ENCODE data around the gene KLK2. TPM values are rescaled to one million over a fixed set of nuclear protein-coding genes. Genes with fewer than 3 reads are reported as not detected.

The KLK2 gene
- total RNA-seq, 1 donor from 2014 or later = not detected

DNA sequence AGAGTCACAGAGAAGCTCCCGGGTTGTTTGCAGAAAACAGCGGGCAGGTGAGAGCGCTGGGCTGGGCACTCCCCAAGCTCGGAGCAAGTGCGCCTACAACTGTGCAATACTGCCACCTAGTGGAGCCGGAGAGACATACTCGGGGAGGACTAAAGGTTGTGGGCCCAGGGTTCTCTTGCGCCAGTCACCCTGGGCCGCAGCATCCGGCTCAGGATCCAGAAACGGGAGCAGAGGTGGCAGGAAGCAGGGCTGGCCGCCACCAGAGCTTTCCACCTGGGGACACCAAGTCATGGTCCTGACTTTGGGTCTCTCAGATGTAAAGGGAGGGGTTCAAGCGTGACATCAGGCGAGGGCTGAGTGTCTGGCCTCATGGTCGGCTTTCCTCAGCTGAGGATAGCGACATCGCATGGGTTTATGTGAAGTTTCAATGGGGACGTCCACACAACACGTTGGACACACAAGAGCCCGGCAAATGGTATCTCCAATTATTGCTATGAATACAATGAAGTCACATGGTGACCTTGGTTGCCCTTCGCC lies 49.1 kb downstream of the KLK2 start:
- DNase-seq (ENCODE audit: low read depth in 2 of 2) = peak; percentile 77 to 88

DNA sequence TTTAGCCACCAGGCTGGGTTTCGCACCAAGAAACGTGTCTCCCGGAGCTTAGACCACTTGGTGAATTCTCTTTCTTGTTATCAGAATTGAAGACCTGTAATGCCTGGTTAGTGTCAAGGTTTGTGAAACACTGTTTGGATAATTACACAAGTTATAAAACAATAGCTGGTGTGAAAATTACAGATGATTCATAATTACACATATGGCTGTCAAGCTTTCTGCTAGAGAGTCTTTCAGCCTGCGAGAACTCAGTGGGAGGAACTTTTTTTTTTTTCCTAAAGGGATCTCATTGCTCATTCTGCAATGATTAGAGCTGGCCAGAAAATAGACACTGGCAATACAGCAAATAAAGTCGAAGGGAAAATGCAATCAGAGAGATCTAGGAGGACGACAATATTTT lies 51.3 kb downstream of the KLK2 start:
- DNase-seq (ENCODE audit: low read depth in 2 of 2) = no peak

DNA sequence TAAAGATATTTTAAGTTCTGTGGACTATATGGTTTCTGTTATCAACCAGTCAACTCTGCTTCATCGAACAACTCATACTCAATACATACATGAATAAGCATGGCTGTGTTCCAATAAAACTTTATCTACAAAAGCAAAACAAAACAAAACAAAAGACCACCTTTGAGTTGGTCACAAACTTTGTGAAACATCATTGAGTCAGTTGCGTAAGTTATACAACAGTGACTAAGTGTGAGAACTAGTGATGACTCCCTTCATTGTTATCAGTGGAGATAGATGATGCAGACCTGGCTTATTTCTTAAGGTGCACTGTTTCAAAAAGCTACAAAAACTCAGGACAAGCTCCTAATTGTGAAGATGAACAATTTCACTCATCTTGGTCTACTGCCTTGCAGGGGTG lies 52.5 kb downstream of the KLK2 start:
- no peak for DNase-seq (ENCODE audit: low read depth in 2 of 2)

DNA sequence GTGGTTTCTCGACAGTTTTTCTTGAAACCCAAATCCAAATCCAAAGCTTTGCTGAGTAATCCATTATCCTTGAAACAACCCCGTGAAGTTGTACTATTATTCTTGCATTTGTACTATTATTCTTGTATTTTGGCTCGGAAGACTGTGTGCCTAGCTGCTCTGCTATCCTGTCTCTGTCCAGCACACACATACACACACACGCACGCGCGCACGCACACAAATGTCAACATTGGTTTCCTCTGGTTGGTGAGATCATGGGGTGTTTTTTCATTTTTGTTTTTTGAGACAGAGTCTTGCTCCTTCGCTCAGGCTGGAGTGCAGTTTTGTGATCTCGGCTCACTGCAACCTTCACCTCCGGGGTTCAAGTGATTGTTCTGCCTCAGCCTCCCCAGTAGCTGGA lies 52.9 kb downstream of the KLK2 start:
- DNase-seq (ENCODE audit: low read depth in 2 of 2) = peak; percentile 15 to 16

DNA sequence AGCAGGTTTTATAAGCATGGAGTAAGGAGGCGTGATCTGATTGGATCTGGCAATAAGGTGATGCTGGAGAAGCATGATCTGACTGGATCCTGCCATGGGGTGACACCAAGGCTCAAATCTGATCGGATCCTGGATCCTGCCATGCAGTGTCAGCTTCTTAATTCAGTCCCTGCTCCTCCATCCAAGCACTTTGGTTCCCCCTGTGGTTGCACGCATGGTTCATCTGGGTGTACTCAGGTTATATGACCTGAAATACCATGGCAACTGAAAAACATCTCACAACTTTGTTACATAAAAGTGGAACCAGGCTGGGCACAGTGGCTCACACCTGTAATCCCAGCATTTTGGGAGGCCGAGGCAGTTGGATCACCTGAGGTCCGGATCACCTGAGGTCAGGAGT lies 55.6 kb downstream of the KLK2 start:
- no peak for DNase-seq (ENCODE audit: low read depth in 2 of 2)

Other genes starting within 250 kb of the KLK2 start
- gene SYT3, start 233.6 kb upstream of the KLK2 start, total RNA-seq = under 0.01 TPM in 2 replicates
- 0.65 TPM in 1 of 2 replicates, not detected in the other for gene C19orf81, start 224.0 kb upstream of the KLK2 start, total RNA-seq
- 0.22 TPM in 1 of 2 replicates, not detected in the other for gene SHANK1, start 153.6 kb upstream of the KLK2 start, total RNA-seq
- 0.40 and 2.6 TPM in 2 replicates for gene CLEC11A, start 150.1 kb upstream of the KLK2 start, total RNA-seq
- not detected in 2 replicates for gene GPR32, start 103.0 kb upstream of the KLK2 start, total RNA-seq
- gene ACP4, start 83.0 kb upstream of the KLK2 start, total RNA-seq = not detected in 2 replicates
- gene KLK1, start 49.7 kb upstream of the KLK2 start, total RNA-seq = not detected in 2 replicates
- not detected in 2 replicates for gene KLK15, start 39.9 kb upstream of the KLK2 start, total RNA-seq
- not detected in 2 replicates for gene KLK3, start 18.5 kb upstream of the KLK2 start, total RNA-seq
- not detected in 2 replicates for gene KLK4, start 38.0 kb downstream of the KLK2 start, total RNA-seq
- gene KLK5, start 79.6 kb downstream of the KLK2 start, total RNA-seq = not detected in 2 replicates
- gene KLK6, start 96.2 kb downstream of the KLK2 start, total RNA-seq = not detected in 2 replicates
- not detected in 2 replicates for gene KLK7, start 110.5 kb downstream of the KLK2 start, total RNA-seq
- not detected in 2 replicates for gene KLK8, start 128.2 kb downstream of the KLK2 start, total RNA-seq
- gene KLK10, start 146.3 kb downstream of the KLK2 start, total RNA-seq = under 0.01 TPM in 1 of 2 replicates, not detected in the other
- gene KLK11, start 153.2 kb downstream of the KLK2 start, total RNA-seq = not detected in 2 replicates
- gene KLK12, start 161.6 kb downstream of the KLK2 start, total RNA-seq = not detected in 2 replicates
- gene KLK13, start 191.7 kb downstream of the KLK2 start, total RNA-seq = not detected in 2 replicates
- not detected in 2 replicates for gene KLK14, start 209.4 kb downstream of the KLK2 start, total RNA-seq
- gene CTU1, start 235.0 kb downstream of the KLK2 start, total RNA-seq = 4.1 and 7.3 TPM in 2 replicates